PC-9 (cell line): ENCODE measurements around the gene TBX2.

Experiments used
- CTCF ChIP-seq: fragments of 200-600 bp; sonication (generic); conservative IDR thresholded peaks from 2 replicates; pipeline ENCODE4 v1.6.1; 2017; ENCODE audit warnings: mixed run types, antibody characterized with exemption, mild to moderate bottlenecking, moderate library complexity
- EZH2 ChIP-seq: fragments of 200-600 bp; sonication (generic); IDR thresholded peaks from 2 replicates; pipeline ENCODE4 v1.8.0; 2017; ENCODE audit warnings: antibody characterized with exemption, low read depth

- TF ChIP-seq CTCF (no peak), EZH2 (no peak)
Measured at GRCh38 chr17:61391595-61392291, 7.9 kb upstream of the TBX2 start.
